ENCODE results near the gene CENPB.

DNA sequence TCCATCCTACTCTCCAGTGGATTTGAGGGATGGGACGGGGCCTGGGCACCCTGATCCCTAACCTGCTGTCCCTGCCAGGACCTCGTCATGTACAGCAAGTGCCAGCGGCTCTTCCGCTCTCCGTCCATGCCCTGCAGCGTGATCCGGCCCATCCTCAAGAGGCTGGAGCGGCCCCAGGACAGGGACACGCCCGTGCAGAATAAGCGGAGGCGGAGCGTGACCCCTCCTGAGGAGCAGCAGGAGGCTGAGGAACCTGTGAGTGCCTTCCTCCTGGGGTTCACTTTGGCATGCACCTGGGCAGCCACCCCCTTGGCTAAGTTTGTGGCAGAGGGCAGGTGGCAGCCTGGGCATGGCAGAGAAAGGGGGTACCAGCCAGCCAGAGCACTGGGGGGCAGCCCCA lies 15.3 kb upstream of the CENPB start:
- TF ChIP-seq EP300 (IDR thresholded peaks at IDR 0.05; ENCODE audit: borderline replicate concordance) (no peak), RAD21 (IDR thresholded peaks at IDR 0.05; ENCODE audit: low read depth) (no peak), TAF1 (IDR thresholded peaks at IDR 0.05; ENCODE audit: low read depth) (no peak), CEBPB (IDR thresholded peaks at IDR 0.05) (no peak), MAX (IDR thresholded peaks at IDR 0.05) (no peak), TCF12 (IDR thresholded peaks at IDR 0.05; ENCODE audit: low read depth) (no peak), EGR1 (IDR thresholded peaks at IDR 0.05) (no peak)
